OCI-LY7 (cell line): ENCODE measurements around the gene RTN4. TPM values are rescaled to one million over a fixed set of nuclear protein-coding genes. Genes with fewer than 3 reads are reported as not detected.

Source experiments
- BruUV-seq: library from RNA; stranded (reverse); fragments of 400-500 nt; replicated peaks from 2 replicates; lab custom pipeline; 2021; lab: Mats Ljungman, UMichigan
- CTCF ChIA-PET: fragments of 300-600 bp; sonication (Branson Sonifier 250); formaldehyde crosslinking; loops from one replicate; lab custom pipeline; 2022; ENCODE audit warnings: antibody characterized with exemption; ENCODE audit not compliant: unreplicated experiment; lab: Charles Lee
- POLR2A ChIA-PET: fragments of 300-600 bp; sonication (Branson Sonifier 250); formaldehyde crosslinking; loops from one replicate; lab custom pipeline; 2022; ENCODE audit warnings: antibody characterized with exemption; lab: Charles Lee
- DNase-seq: peaks from one replicate; pipeline ENCODE4 v3.0.0-alpha.2; 2015; ENCODE audit warnings: low spot score
- H2AFZ ChIP-seq: fragments of 200-600 bp; sonication (generic), shearing (Covaris generic); 2 replicates; pipeline ENCODE4 v1.6.1; 2014; ENCODE audit warnings: mild to moderate bottlenecking, antibody characterized with exemption, low read length, moderate library complexity
- H3K27ac ChIP-seq: fragments of 200-600 bp; sonication (generic); 2 replicates; pipeline ENCODE4 v1.5.1; 2014; ENCODE audit warnings: mixed run types, low read depth, mild to moderate bottlenecking, moderate library complexity, low read length, inconsistent platforms; ENCODE audit not compliant: poor library complexity, severe bottlenecking
- H3K36me3 ChIP-seq: fragments of 200-600 bp; sonication (generic); 2 replicates; pipeline ENCODE4 v1.6.1; 2014; ENCODE audit warnings: mild to moderate bottlenecking, antibody characterized with exemption, low read length, moderate library complexity, mixed read lengths; ENCODE audit not compliant: insufficient read depth
- H3K4me1 ChIP-seq: fragments of 200-600 bp; sonication (generic); 2 replicates; pipeline ENCODE4 v1.5.1; 2014; ENCODE audit warnings: mild to moderate bottlenecking, low read length; ENCODE audit not compliant: insufficient read depth, poor library complexity, severe bottlenecking
- H3K4me2 ChIP-seq: fragments of 200-600 bp; sonication (generic); 2 replicates; pipeline ENCODE4 v1.6.1; 2014; ENCODE audit warnings: mild to moderate bottlenecking, low read length
- H3K4me3 ChIP-seq: fragments of 200-600 bp; sonication (generic); 2 replicates; pipeline ENCODE4 v1.5.1; 2014; ENCODE audit warnings: mild to moderate bottlenecking, low read depth, low read length; ENCODE audit not compliant: poor library complexity, severe bottlenecking
- H3K79me2 ChIP-seq: fragments of 200-600 bp; sonication (generic); 2 replicates; pipeline ENCODE4 v1.6.1; 2016; ENCODE audit warnings: low read depth, mild to moderate bottlenecking, low read length, moderate library complexity, mixed read lengths; ENCODE audit not compliant: insufficient read depth
- H3K9me2 ChIP-seq: fragments of 200-600 bp; sonication (generic); 2 replicates; pipeline ENCODE4 v1.6.1; 2016; ENCODE audit warnings: mild to moderate bottlenecking, low read length, mixed read lengths; ENCODE audit not compliant: insufficient read depth
- H3K9me3 ChIP-seq: fragments of 200-600 bp; sonication (generic); 2 replicates; pipeline ENCODE4 v1.6.1; 2014; ENCODE audit warnings: mild to moderate bottlenecking, mixed run types, low read length, mixed read lengths
- H4K20me1 ChIP-seq: fragments of 200-600 bp; sonication (generic); 2 replicates; pipeline ENCODE4 v1.6.1; 2014; ENCODE audit warnings: mild to moderate bottlenecking, antibody characterized with exemption, low read length, moderate library complexity, mixed read lengths; ENCODE audit not compliant: insufficient read depth
- CTCF ChIP-seq: fragments of 200-600 bp; sonication (generic); conservative IDR thresholded peaks from 2 replicates; pipeline ENCODE4 v1.5.1; 2014; ENCODE audit warnings: mild to moderate bottlenecking, antibody characterized with exemption, low read length, moderate library complexity, mixed read lengths
- EZH2phosphoT487 ChIP-seq: fragments of 200-600 bp; sonication (generic); IDR thresholded peaks from 2 replicates; pipeline ENCODE4 v1.6.1; 2018; ENCODE audit warnings: low read depth, borderline replicate concordance, mild to moderate bottlenecking, mixed run types, antibody characterized with exemption, low read length, moderate library complexity, mixed read lengths
- intact Hi-C: fragments of 100-400 bp; cut with micrococcal nuclease; formaldehyde crosslinking; loops from one replicate; pipeline ENCODE4 v1.10.0; 2022; ENCODE audit not compliant: unreplicated experiment
- total RNA-seq, 2 experiments: library from RNA; depleted of rRNA in 1 of 2; stranded (reverse); fragments of >200 nt in 1 of 2; shearing (Covaris generic) in 1 of 2; gene quantifications; 2 replicates each; pipeline ENCODE4 v1.2.3, GENCODE V29; 2014 to 2022

The RTN4 gene
- total RNA-seq, 2 experiments from 2014 or later = 36.5 to 75.2 TPM

- POLR2A ChIA-PET = interaction anchor here (0.7 kb wide), 1 partner anchor 35 kb away, joined by 8 read pairs; no protein-coding TSS in a partner anchor
- CTCF ChIA-PET = no interaction called here
- TF ChIP-seq EZH2phosphoT487 = no peak
- peak; percentile 44 for TF ChIP-seq CTCF
- intact Hi-C loops = no loop called here
- H3K79me2 ChIP-seq = no peaks in the 10 kb centered on the region
- no peaks in the 10 kb centered on the region for H3K36me3 ChIP-seq
- no peaks in the 10 kb centered on the region for H3K4me1 ChIP-seq
- peak; percentile 22 for DNase-seq
- no TSS peak for BruUV-seq
- no peak overlapping the region for H3K4me3 ChIP-seq
- H4K20me1 ChIP-seq = no peaks in the 10 kb centered on the region
- no peaks in the 10 kb centered on the region for H3K9me3 ChIP-seq
- no peak overlapping the region for H3K4me2 ChIP-seq
- H2AFZ ChIP-seq = no peak overlapping the region
- no peaks in the 10 kb centered on the region for H3K9me2 ChIP-seq
- H3K27ac ChIP-seq = no peak overlapping the region
These were observed 13.6 kb upstream of the RTN4 start for GRCh38 chr2:55063713-55064323.

GRCh38 chr2:55063226-55063625 lies 13.0 kb upstream of the RTN4 start:
- Histone ChIP-seq H3K4me3 (no peak overlapping the region), H3K79me2 (no peaks in the 10 kb centered on the region), H4K20me1 (no peaks in the 10 kb centered on the region), H3K4me1 (no peaks in the 10 kb centered on the region), H3K27ac (no peak overlapping the region), H3K36me3 (no peaks in the 10 kb centered on the region), H3K4me2 (no peak overlapping the region), H3K9me3 (no peaks in the 10 kb centered on the region), H2AFZ (no peak overlapping the region), H3K9me2 (no peaks in the 10 kb centered on the region)
- BruUV-seq = no TSS peak
- POLR2A ChIA-PET = interaction anchor here (1.6 to 2.0 kb wide), 2 partner anchors 9 to 12 kb away, joined by 3 to 7 read pairs; partner anchors contain the start of gene RTN4
- CTCF ChIA-PET = no interaction called here
- TF ChIP-seq EZH2phosphoT487 (no peak), CTCF (no peak)
- intact Hi-C loops = no loop called here
- DNase-seq = no peak

GRCh38 chr2:55062754-55063153 lies 12.5 kb upstream of the RTN4 start:
- POLR2A ChIA-PET = interaction anchor here (1.0 to 2.0 kb wide), 3 partner anchors 9 to 89 kb away, joined by 3 to 7 read pairs (median 7); partner anchors contain the start of gene RTN4
- no peaks in the 10 kb centered on the region for H3K9me3 ChIP-seq
- no peak overlapping the region for H2AFZ ChIP-seq
- CTCF ChIA-PET = no interaction called here
- H3K4me3 ChIP-seq = no peak overlapping the region
- H3K4me2 ChIP-seq = no peak overlapping the region
- no peaks in the 10 kb centered on the region for H3K36me3 ChIP-seq
- H3K27ac ChIP-seq = no peak overlapping the region
- no peaks in the 10 kb centered on the region for H4K20me1 ChIP-seq
- intact Hi-C loops = no loop called here
- no peaks in the 10 kb centered on the region for H3K9me2 ChIP-seq
- H3K4me1 ChIP-seq = no peaks in the 10 kb centered on the region
- TF ChIP-seq EZH2phosphoT487 = no peak
- TF ChIP-seq CTCF = no peak
- DNase-seq = no peak
- BruUV-seq = no TSS peak
- H3K79me2 ChIP-seq = no peaks in the 10 kb centered on the region
